ENCODE data around the gene TCP11. TPM values are rescaled to one million over a fixed set of nuclear protein-coding genes. Genes with fewer than 3 reads are reported as not detected.

Gene TCP11
- 0.15 TPM in 1 of 2 replicates, not detected in the other for total RNA-seq

GRCh38 chr6:35141007-35141655, at the start of gene TCP11:
TSS of gene TCP11 (minus strand) at chr6:35141339. CDS start at chr6:35140870, 469 bp downstream.

Other genes starting within 250 kb of the TCP11 start
- 0.44 and 1.5 TPM in 2 replicates for gene SCUBE3, start 72.6 kb upstream of the TCP11 start, total RNA-seq
- gene ZNF76, start 118.4 kb upstream of the TCP11 start, total RNA-seq, result 20.9 and 21.0 TPM in 2 replicates
- 0.50 and 0.87 TPM in 2 replicates for gene DEF6, start 156.5 kb upstream of the TCP11 start, total RNA-seq
- gene PPARD, start 201.2 kb upstream of the TCP11 start, total RNA-seq, result 11.2 and 11.7 TPM in 2 replicates

Data from smooth muscle cell of trachea (primary cell).